D341Med (cell line): ENCODE data around the gene SDK1.

Source experiments
- DNase-seq: peaks from one replicate; pipeline ENCODE4 v3.0.0; 2012; ENCODE audit warnings: low spot score

Gene SDK1

DNA sequence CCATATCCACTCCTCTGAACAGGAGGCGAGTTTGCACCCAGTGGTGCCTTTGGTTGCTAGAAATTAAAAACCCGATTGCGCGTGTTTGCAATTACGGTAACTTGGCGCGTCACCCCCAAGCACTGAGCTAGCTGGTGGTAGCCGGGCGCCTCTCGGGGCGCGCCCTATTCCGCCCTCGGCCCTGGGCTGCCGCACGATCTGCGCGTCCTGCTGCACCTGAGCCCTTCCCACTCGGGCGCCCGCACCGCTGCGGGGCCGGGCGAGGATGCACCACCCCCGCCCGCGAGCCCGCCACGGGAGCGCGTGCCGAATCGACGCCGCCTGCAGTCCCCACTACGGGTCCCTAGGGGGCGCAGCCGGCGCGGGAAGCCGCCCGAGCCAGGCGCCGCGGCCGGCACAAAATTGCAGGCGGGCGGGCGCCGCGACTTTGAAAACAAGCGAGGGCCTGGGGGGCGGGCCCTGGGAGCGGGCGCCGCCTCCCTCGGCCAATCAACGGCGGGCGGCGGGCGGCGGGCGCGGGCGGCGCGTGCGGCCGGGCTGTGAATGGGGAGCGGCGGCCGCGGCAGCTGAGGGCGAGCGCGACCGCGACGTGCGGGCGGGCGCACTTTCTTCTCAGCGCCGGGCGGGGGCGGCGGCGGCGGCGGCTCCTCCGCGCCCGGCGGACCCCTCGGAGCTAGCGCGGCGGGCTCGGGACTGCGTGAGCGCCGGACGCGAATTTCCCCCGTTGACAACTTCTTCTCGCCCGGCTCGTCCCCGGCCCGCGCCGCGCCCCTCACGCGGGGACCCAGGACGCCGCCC, at the start of gene SDK1:
Gene SDK1 (plus strand): TSS at position 602 of the 798 bp plus-strand sequence. CDS start 335 bp downstream, outside the sequence.
- peak; percentile 94 for DNase-seq

GRCh38 chr7:3254718-3255117, 46.3 kb upstream of the SDK1 start:
- DNase-seq: no peak

GRCh38 chr7:3259711-3260400, 41.2 kb upstream of the SDK1 start:
- no peak for DNase-seq

- DNase-seq: no peak
Measured at GRCh38 chr7:3260401-3260715, 40.7 kb upstream of the SDK1 start.

- DNase-seq: no peak
Measured at GRCh38 chr7:3264693-3265339, 36.2 kb upstream of the SDK1 start.

- DNase-seq: no peak
Measured at GRCh38 chr7:3265388-3265787, 35.7 kb upstream of the SDK1 start.

DNA sequence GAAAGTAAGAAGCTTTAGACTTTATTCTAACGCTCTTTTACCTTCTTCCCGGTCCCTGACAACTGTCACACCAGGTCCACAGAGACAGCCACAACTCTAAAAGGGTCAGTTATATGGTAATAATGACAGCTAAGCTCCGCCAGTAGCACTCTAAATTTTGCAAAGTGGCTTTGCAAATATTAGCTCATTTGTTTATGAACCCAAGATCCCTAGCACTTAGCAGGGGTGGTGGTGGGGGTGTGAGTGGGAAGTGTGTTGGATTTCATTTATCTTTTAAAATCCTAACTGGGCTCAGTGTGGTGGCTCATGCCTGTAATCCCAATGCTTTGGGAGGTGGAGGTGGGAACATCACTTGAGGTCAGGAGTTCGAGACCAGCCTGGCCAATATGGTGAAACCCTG, 34.8 kb upstream of the SDK1 start:
- no peak for DNase-seq

DNA sequence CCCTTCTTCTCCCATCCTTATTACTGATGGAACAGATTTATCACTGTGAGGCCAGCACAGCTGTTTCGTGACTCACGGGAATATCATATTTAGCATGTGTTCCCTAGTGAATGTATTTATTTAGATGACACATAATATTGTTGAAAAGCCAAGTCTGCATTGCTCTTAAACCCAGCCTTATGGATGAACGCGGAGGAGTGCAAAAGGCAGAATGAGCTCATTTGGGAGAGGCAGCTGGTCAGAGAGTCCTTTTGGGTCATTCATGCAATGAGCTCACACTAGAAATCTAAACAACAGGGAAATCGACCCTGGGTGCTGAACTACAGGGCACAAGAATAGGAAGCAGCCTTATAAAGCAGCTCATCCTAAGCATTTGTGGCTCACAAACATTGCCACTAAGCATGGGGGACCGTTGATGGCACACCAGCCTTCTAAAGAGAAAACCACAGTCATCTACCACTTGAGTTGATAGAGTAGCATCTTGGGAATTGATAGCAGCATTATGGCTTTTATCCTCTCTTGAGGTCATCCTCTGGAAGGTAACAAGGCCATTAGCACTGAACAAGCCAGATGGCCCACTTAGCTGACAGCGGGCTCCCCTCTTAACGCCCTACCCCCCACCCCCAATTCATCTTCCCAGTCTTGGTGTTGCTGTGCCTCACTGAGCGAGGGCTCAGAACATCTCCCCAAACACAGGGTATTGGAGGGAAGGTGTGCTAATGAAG, 32.9 kb upstream of the SDK1 start:
- DNase-seq: no peak

DNA sequence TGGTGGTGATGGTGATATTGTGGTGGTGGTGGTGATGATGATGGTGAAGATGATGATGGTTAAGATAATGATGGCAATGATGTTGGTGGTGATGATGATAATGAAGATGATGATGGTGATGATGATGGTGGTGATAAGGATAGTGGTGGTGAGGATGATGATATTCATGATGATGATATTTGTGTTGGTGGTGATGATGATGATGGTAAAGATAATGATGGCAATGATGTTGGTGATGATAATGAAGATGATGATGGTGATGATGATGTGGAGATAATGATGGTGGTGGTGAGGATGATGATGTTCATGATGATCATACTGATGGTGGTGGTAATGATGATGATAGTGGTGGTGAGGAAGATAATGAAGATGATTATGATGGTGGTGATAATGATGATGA, 30.7 kb upstream of the SDK1 start:
- no peak for DNase-seq

DNA sequence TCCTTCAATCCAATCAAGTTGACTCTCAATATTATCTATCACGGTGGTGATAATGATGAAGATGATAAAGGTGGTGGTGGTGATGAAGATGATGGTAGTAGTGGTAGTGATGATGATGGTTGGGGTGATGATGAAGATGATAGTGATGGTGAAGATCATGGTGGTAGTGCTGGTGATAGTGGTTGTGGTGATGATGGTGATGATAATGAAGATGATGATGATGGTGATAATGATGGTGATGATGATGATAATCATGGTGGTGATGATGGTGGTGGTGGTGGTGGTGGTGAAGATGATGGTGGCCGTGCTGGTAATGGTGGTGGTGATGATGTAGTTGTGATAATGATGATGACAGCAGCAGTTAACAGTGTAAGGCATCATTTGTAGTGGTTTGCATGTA, 29.8 kb upstream of the SDK1 start:
- DNase-seq: no peak

- no peak for DNase-seq
Measured at GRCh38 chr7:3272691-3273141, 28.3 kb upstream of the SDK1 start.

GRCh38 chr7:3274131-3274530, 26.9 kb upstream of the SDK1 start:
- DNase-seq: no peak

DNA sequence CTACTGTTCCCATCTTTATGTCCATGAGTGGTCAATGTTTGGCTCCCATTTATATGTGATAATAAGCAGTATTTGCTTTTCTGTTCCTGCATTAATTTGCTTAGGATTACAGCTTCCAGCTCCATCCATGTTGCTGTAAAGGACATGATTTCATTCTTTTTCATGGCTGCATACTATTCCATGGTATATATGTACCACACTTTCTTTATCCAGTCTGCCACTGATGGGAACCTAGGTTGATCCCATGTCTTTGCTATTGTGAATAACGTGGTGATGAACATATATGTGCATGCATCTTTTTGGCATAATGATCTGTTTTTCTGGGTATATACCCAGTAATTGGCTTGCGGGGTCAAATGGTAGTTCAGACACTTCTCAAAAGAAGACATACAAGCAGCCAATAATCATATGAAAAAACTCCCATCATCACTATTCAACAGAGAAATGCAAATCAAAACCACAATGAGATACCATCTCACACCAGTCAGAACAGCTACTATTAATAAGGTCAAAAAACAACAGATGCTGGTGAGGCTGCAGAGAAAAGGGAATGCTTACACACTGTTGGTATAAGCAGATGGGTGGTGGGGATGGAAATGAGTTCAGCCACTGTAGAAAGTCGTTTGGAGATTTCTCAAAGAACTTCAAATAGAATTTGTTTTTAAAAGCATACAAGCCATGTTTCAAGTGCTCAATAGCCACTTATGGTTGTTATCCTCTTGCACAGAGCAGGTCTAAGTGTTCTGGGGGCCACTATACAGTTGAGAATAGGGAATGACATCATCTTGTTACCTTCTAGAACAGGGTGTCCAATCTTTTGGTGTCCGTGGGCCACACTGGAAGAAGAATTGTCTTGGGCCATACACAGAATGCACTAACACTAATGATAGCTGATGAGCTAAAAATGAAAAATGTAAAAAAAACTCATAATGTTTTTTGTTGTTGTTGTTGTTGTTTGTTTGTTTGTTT, 23.2 kb upstream of the SDK1 start:
- no peak for DNase-seq

- no peak for DNase-seq
Measured at GRCh38 chr7:3279147-3279818, 21.8 kb upstream of the SDK1 start.

- no peak for DNase-seq
Measured at GRCh38 chr7:3280445-3280844, 20.6 kb upstream of the SDK1 start.

DNA sequence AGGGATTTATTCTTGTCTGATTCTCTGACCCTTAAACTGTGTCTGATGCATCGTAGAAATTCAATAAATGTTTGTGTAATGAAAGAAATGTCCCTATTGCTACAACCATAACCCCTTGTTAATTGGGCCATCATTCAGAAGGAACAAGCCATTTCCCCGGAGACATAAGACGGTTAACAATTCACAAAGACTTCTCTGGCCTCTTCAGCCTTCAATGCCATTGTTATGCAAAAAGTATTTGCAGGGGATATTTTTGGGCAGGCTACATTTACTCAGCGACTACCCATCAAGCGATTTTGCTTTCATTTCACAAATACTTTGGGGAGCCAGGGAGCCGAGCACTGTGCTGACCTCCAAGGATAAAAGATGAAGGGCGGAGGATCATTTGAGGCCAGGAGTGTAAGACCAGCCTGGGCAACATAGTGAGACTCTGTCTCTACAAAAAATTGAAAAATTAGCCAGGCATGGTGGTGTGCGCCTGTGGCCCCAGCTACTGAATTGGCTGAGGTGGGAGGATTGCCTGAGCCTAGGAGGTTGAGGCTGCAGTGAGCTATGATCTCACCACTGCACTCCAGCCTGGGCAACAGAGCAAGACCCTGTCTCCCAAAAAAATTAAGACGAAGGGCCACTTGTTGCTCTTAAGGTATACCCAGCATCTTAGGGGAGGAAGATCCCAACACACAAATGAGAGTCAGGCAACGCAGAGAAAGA, 20.0 kb upstream of the SDK1 start:
- DNase-seq: no peak

DNA sequence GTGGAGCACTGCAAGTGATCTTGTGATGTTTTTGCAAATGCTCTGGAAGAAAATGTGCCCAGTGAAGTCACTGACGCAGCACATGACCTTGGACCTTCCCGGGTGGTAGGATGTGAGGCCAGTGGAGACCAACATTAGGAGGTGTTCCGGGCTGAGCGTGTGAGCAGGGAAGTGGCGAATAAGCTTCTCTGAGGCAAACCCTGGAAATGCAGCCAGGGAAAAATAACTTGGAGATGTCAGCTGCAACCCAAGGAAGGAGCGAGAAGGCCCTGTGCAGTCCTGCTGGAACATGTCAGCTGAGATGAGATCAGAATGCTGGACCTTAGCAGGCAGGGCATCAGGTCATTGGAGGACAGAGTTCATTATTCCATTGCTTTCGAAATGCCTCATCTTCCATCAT, 18.6 kb upstream of the SDK1 start:
- no peak for DNase-seq

DNA sequence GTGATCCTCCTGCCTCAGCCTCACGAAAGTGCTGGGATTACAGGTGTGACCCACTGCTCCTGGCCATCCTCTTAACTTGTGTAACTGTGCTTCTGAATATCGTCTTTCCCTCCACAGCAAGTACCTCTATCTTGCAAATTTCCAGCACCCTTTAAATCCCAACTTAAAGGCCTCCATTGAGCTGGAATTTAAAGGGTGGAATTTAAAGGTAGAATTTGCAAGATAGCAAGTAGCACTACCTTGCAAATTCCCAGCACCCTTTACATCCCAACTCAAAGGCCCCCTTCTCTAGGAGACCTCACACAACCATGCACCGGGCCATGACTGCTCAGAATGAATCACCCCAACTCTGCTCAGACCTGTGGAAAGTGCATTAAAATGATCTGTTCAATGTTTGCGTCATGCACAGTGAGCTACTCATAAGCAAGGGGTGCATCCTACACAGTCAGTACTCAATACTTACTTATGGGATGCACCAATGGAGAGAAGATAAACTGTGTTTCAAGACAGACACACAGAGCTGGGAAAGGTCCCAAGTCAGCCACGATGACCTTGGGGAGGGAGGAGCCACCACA, 17.8 kb upstream of the SDK1 start:
- no peak for DNase-seq

GRCh38 chr7:3285652-3286051, 15.4 kb upstream of the SDK1 start:
- DNase-seq: no peak

GRCh38 chr7:3289996-3290395, 11.1 kb upstream of the SDK1 start:
- DNase-seq: no peak
